Tibial nerve (tissue), 4 donors: ENCODE results near the gene ITGAL. TPM values are rescaled to one million over a fixed set of nuclear protein-coding genes. Genes with fewer than 3 reads are reported as not detected.

Source experiments
- DNase-seq, 2 donors: peaks; one replicate each; pipeline ENCODE4 v3.0.0-alpha.2; 2019; ENCODE audit warnings: low spot score in 2 of 2
- H3K27ac ChIP-seq, 4 donors: fragments of 200-600 bp; sonication (generic) in 3 of 4; one replicate each; pipeline ENCODE4 v1.5.1; 2017 to 2019; ENCODE audit warnings: mild to moderate bottlenecking in 1 of 4
- H3K27me3 ChIP-seq, 2 donors: fragments of 200-600 bp; sonication (generic) in 1 of 2; one replicate each; pipeline versions ENCODE4 v1.5.1 to v1.6.0; 2017 to 2019
- H3K36me3 ChIP-seq, 3 donors: fragments of 200-600 bp; sonication (generic); one replicate each; pipeline ENCODE4 v1.5.1; 2018 to 2019
- H3K4me1 ChIP-seq, 4 donors: fragments of 200-600 bp; sonication (generic) in 3 of 4; one replicate each; pipeline ENCODE4 v1.5.1; 2017 to 2019
- H3K4me3 ChIP-seq, 4 donors: fragments of 200-600 bp; sonication (generic) in 3 of 4; one replicate each; pipeline ENCODE4 v1.5.1; 2017 to 2019; ENCODE audit warnings: mild to moderate bottlenecking in 1 of 4, moderate library complexity in 1 of 4
- H3K9me3 ChIP-seq, 4 donors: fragments of 200-600 bp; sonication (generic) in 3 of 4; one replicate each; pipeline ENCODE4 v1.5.1; 2017 to 2019
- EP300 ChIP-seq, 2 donors: sonication (generic); formaldehyde crosslinking; IDR thresholded peaks; one replicate each; pipeline ENCODE4 v1.6.1; 2017; ENCODE audit warnings: antibody characterized with exemption in 2 of 2, mild to moderate bottlenecking in 1 of 2
- POLR2A ChIP-seq, 2 donors: fragments of 450-650 bp; IDR thresholded peaks; one replicate each; pipeline ENCODE4 v1.6.1; 2017; ENCODE audit warnings: antibody characterized with exemption in 2 of 2, mild to moderate bottlenecking in 2 of 2, moderate library complexity in 2 of 2
- WGBS, 2 donors: methylation state at CpG; one replicate each; pipeline ENCODE4 v1.1.5; 2018; 5-methylcytosine and 5-hydroxymethylcytosine counted together
- total RNA-seq, 4 donors: library from RNA; depleted of rRNA; stranded (reverse); fragments of >200 nt; gene quantifications; one replicate each; pipeline ENCODE4 v1.1.0, GENCODE V29; 2016
- TF ChIP-seq, protein P1 (sequence below), 5 experiments: fragments of 200-600 bp in 3 of 5; fragments of 450-650 bp in 2 of 5; sonication (generic) in 3 of 5; IDR thresholded peaks; one replicate each; pipeline ENCODE4 v1.5.1; 2016 to 2019; ENCODE audit warnings: antibody characterized with exemption in 5 of 5, mild to moderate bottlenecking in 3 of 5, moderate library complexity in 2 of 5

The ITGAL gene
- total RNA-seq, 4 donors from 2014 or later: 2.4 to 8.8 (median 2.9) TPM

DNA sequence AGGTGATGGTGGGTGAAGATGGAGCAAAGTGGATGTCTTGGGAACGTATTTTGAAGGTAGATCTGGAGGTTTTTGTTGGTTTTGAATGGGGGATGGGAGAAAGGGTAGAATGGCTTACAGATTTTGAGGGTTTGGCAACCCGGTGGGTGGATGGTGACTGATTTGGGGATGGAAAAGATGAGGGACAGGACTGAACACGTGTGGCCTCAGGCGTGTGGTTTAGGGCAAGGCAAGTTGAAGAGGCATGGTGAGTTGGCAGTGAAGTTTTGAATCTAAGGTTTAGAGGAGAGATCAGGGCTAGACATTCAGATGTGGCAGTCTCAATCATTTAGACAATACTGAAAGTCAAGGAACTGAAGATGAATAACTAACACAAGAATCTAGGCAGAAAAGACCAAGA, 37.7 kb upstream of the ITGAL start:
- WGBS, 2 donors: 71 to 74% methylated on average over 4 of the region's 4 CpGs
- H3K4me1 ChIP-seq: peaks cover 0 to 8% (median 6%) of the 10 kb centered on the region in 4 donors
- no peak overlapping the region for H3K4me3 ChIP-seq
- H3K27me3 ChIP-seq: no peaks in the 10 kb centered on the region
- H3K36me3 ChIP-seq: no peaks in the 10 kb centered on the region
- no peak for DNase-seq
- no peaks in the 10 kb centered on the region for H3K9me3 ChIP-seq
- H3K27ac ChIP-seq: no peak overlapping the region
- TF ChIP-seq, protein P1, sequence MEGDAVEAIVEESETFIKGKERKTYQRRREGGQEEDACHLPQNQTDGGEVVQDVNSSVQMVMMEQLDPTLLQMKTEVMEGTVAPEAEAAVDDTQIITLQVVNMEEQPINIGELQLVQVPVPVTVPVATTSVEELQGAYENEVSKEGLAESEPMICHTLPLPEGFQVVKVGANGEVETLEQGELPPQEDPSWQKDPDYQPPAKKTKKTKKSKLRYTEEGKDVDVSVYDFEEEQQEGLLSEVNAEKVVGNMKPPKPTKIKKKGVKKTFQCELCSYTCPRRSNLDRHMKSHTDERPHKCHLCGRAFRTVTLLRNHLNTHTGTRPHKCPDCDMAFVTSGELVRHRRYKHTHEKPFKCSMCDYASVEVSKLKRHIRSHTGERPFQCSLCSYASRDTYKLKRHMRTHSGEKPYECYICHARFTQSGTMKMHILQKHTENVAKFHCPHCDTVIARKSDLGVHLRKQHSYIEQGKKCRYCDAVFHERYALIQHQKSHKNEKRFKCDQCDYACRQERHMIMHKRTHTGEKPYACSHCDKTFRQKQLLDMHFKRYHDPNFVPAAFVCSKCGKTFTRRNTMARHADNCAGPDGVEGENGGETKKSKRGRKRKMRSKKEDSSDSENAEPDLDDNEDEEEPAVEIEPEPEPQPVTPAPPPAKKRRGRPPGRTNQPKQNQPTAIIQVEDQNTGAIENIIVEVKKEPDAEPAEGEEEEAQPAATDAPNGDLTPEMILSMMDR (IDR thresholded peaks at IDR 0.05): no peak
- TF ChIP-seq POLR2A (IDR thresholded peaks at IDR 0.05) (no peak), EP300 (IDR thresholded peaks at IDR 0.05) (no peak)

DNA sequence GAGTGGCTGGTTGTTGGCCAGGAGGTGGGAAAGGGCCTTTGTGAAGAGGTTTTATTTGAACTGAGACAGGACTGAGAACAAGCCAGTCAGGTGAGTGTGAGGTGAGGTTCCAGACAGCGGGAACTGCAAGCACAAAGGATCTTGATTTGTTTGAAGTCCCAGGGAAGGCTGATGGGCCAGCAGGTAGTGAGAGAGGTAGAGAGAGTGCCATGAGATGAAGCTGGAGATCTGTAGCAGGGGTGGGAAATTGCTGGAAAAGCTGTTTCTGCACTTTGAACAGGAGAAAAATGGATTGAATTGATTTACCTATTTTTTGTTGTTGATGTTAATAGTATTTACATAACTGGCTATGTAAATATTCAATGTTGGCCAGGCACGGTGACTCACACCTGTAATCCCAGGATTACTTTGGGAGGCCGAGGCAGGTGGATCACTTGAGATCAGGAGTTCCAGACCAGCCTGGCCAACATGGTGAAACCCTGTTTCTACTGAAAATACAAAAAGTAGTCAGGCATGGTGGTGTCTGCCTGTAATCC, 35.0 kb upstream of the ITGAL start:
- DNase-seq: no peak
- TF ChIP-seq POLR2A (IDR thresholded peaks at IDR 0.05): no peak
- TF ChIP-seq, protein P1 (IDR thresholded peaks at IDR 0.05): no peak
- TF ChIP-seq EP300 (IDR thresholded peaks at IDR 0.05): no peak
- Histone ChIP-seq H3K27ac (no peak overlapping the region), H3K27me3 (no peaks in the 10 kb centered on the region), H3K36me3 (peaks cover 0 to 3% (median 0%) of the 10 kb centered on the region in 3 donors), H3K4me1 (no peaks in the 10 kb centered on the region), H3K9me3 (no peaks in the 10 kb centered on the region), H3K4me3 (no peak overlapping the region)
- 71 to 83% methylated on average over 3 of the region's 3 CpGs for WGBS, 2 donors

DNA sequence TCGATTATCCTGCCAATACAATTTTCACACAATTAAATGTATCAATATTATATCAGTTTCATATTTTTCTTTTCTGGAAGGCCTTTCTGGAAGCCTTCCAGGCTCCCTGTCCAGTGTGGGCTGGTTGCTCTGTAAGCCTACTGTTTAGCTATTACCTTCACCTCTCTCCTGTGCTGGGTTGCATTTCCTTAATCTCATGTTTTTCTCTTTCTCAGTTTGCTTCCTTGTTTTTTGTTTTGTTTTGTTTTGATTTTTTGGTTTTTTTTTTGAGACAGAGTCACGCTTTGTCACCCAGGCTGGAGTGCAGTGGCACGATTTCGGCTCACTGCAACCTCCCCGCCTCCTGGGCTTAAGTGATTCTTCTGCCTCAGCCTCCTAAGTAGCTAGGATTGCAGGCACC, 33.7 kb upstream of the ITGAL start:
- no peak overlapping the region for H3K4me3 ChIP-seq
- TF ChIP-seq, protein P1 (IDR thresholded peaks at IDR 0.05): no peak
- TF ChIP-seq POLR2A (IDR thresholded peaks at IDR 0.05) (no peak), EP300 (IDR thresholded peaks at IDR 0.05) (no peak)
- H3K9me3 ChIP-seq: no peaks in the 10 kb centered on the region
- peaks cover 0 to 15% (median 0%) of the 10 kb centered on the region in 3 donors for H3K36me3 ChIP-seq
- no peaks in the 10 kb centered on the region for H3K27me3 ChIP-seq
- DNase-seq: no peak
- WGBS, 2 donors: 83 to 89% methylated on average over 5 of the region's 5 CpGs
- no peak overlapping the region for H3K27ac ChIP-seq
- H3K4me1 ChIP-seq: peaks cover 0 to 4% (median under 1%) of the 10 kb centered on the region in 4 donors

DNA sequence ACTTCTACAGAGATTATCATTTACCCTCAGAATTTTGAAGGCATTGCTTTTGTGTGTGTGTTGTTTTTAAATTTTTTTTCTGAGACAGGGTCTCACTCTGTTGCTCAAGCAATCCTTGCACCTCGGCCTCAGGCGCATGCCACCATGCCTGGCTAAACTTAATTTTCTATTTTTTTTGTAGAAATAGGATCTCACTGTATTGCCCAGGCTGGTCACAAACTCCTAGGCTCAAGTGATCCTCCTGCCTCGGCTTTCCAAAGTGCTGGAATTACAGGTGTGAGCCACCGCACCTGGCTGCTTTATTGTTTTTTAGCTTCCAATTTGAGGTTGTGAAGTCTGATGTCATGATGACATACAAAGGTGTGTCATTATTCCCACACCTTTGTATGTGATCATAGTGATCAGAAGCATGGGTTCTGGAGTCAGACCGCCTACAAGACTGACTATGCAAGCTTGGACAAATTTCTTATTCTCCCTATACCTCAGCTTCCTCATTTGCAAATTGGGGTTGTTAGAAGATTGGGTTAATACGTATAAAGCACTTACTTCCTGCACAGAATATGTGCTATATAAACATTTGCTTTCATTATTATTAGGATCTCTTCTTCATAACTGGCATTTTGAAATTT, 32.7 kb upstream of the ITGAL start:
- no peak overlapping the region for H3K27ac ChIP-seq
- H3K36me3 ChIP-seq: peaks cover 0 to 22% (median 0%) of the 10 kb centered on the region in 3 donors
- no peaks in the 10 kb centered on the region for H3K9me3 ChIP-seq
- DNase-seq: no peak
- TF ChIP-seq, protein P1 (IDR thresholded peaks at IDR 0.05): no peak
- TF ChIP-seq EP300 (IDR thresholded peaks at IDR 0.05): no peak
- no peak for TF ChIP-seq POLR2A (IDR thresholded peaks at IDR 0.05)
- H3K4me3 ChIP-seq: no peak overlapping the region
- 84 to 89% methylated on average over 6 of the region's 6 CpGs for WGBS, 2 donors
- H3K4me1 ChIP-seq: peaks cover 0 to 14% (median 10%) of the 10 kb centered on the region in 4 donors
- no peaks in the 10 kb centered on the region for H3K27me3 ChIP-seq

DNA sequence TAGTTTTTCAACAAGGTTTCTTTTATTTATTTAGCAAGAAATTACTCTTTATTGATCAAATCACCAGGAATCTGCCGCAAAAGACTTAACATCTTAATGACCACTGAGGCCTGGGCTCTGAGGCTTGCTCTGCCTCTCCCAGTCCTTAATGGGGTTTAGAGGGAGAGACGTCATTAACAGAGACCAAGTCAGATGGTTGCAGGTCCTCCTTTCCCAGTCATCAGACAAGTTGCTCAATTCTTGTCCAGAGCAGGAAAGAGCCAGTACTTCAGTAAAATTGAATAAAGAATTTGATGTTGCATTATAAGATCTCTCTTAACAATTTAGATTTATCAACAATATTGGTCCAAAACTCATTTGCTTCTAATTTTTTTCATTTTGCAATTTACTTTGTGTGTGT, 28.9 kb upstream of the ITGAL start:
- H3K27ac ChIP-seq: no peak overlapping the region
- H3K36me3 ChIP-seq: peaks cover 0 to 22% (median 0%) of the 10 kb centered on the region in 3 donors
- H3K27me3 ChIP-seq: no peaks in the 10 kb centered on the region
- H3K9me3 ChIP-seq: no peaks in the 10 kb centered on the region
- no peak for DNase-seq
- TF ChIP-seq EP300 (IDR thresholded peaks at IDR 0.05) (no peak), POLR2A (IDR thresholded peaks at IDR 0.05) (no peak)
- TF ChIP-seq, protein P1 (IDR thresholded peaks at IDR 0.05): no peak
- H3K4me1 ChIP-seq: peaks cover 0 to 23% (median 17%) of the 10 kb centered on the region in 4 donors
- no peak overlapping the region for H3K4me3 ChIP-seq
- WGBS, 2 donors: 82 to 83% methylated on average over 2 of the region's 2 CpGs
